DOHH2 (cell line): Measurements from ENCODE around the gene CERK.

ENCODE experiments used
- EZH2phosphoT487 ChIP-seq: fragments of 200-600 bp; sonication (generic); IDR thresholded peaks from 2 replicates; pipeline ENCODE4 v1.6.1; 2017; ENCODE audit warnings: borderline replicate concordance, mild to moderate bottlenecking, antibody characterized with exemption, low read length, moderate library complexity, mixed read lengths
- TF ChIP-seq, protein P1 (sequence below): fragments of 200-600 bp; sonication (generic); IDR thresholded peaks from one replicate; pipeline ENCODE4 v1.5.1; 2014; ENCODE audit warnings: antibody characterized with exemption, mild to moderate bottlenecking, low read depth, low read length; ENCODE audit not compliant: poor library complexity, severe bottlenecking

- TF ChIP-seq, protein P1, sequence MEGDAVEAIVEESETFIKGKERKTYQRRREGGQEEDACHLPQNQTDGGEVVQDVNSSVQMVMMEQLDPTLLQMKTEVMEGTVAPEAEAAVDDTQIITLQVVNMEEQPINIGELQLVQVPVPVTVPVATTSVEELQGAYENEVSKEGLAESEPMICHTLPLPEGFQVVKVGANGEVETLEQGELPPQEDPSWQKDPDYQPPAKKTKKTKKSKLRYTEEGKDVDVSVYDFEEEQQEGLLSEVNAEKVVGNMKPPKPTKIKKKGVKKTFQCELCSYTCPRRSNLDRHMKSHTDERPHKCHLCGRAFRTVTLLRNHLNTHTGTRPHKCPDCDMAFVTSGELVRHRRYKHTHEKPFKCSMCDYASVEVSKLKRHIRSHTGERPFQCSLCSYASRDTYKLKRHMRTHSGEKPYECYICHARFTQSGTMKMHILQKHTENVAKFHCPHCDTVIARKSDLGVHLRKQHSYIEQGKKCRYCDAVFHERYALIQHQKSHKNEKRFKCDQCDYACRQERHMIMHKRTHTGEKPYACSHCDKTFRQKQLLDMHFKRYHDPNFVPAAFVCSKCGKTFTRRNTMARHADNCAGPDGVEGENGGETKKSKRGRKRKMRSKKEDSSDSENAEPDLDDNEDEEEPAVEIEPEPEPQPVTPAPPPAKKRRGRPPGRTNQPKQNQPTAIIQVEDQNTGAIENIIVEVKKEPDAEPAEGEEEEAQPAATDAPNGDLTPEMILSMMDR: no peak
- no peak for TF ChIP-seq EZH2phosphoT487
These were observed 98.2 kb downstream of the CERK start for GRCh38 chr22:46639843-46640242.
